Stimulated activated naive B cell treated with anti-CD40 and anti-IgM and Interleukin-4, amounts not matched to agents 10 μg/mL and 1 μg/mL and 100 μg/mL, for 72 hours (primary cell): ENCODE measurements around the gene COQ8B.

ENCODE experiments used
- ATAC-seq, 2 donors: fragments of 150-1000 bp; cut with Tn5 transposase; replicated peaks; 2 replicates each; pipeline ENCODE4 v1.10.0; 2021; ENCODE audit warnings: moderate library complexity in 1 of 2
- DNase-seq: peaks from one replicate; pipeline ENCODE4 v3.0.0; 2021
- H3K27ac Mint-ChIP-seq: one replicate; pipeline ENCODE4 v1.8.0; 2022; ENCODE audit warnings: mild to moderate bottlenecking, mixed read lengths
- H3K27me3 Mint-ChIP-seq, 2 donors: one replicate each; pipeline ENCODE4 v1.8.0; 2022; ENCODE audit warnings: mixed read lengths in 2 of 2
- H3K36me3 Mint-ChIP-seq, 2 donors: one replicate each; pipeline ENCODE4 v1.8.0; 2022; ENCODE audit warnings: mixed read lengths in 2 of 2, mild to moderate bottlenecking in 1 of 2
- H3K4me1 Mint-ChIP-seq, 2 donors: one replicate each; pipeline ENCODE4 v1.8.0; 2022; ENCODE audit warnings: mixed read lengths in 2 of 2, mild to moderate bottlenecking in 1 of 2
- H3K4me3 Mint-ChIP-seq, 2 donors: one replicate each; pipeline ENCODE4 v1.8.0; 2022; ENCODE audit warnings: mild to moderate bottlenecking in 2 of 2, mixed read lengths in 2 of 2, moderate library complexity in 1 of 2
- H3K9me3 Mint-ChIP-seq, 2 donors: one replicate each; pipeline ENCODE4 v1.8.0; 2022; ENCODE audit warnings: mixed read lengths in 2 of 2, mild to moderate bottlenecking in 1 of 2

COQ8B gene

DNA sequence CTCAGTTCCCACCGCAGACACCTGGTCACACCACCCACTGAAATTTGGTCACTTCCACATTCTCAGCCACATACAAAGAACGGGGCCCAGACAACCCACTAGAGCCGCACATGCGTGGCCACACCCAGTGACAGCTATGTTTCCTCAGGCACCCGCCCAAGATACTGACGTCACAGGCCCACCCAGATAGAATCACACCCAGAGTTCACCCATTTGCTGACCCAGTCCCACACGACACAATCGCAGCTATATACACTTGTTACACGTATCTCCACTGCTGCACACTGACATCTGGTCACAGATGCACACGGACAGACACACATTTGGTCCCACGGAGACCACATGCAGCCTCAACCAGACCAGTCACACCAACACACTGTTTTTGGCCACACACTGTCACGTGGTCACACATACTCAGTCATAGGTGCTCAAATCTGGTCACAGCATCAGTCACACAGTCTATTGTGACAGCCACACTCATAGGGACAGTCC is 29.1 kb downstream of the COQ8B start:
- no peaks in the 10 kb centered on the region for H3K9me3 Mint-ChIP-seq
- H3K4me3 Mint-ChIP-seq: no peak overlapping the region
- peak; percentile 25 to 45 for ATAC-seq

DNA sequence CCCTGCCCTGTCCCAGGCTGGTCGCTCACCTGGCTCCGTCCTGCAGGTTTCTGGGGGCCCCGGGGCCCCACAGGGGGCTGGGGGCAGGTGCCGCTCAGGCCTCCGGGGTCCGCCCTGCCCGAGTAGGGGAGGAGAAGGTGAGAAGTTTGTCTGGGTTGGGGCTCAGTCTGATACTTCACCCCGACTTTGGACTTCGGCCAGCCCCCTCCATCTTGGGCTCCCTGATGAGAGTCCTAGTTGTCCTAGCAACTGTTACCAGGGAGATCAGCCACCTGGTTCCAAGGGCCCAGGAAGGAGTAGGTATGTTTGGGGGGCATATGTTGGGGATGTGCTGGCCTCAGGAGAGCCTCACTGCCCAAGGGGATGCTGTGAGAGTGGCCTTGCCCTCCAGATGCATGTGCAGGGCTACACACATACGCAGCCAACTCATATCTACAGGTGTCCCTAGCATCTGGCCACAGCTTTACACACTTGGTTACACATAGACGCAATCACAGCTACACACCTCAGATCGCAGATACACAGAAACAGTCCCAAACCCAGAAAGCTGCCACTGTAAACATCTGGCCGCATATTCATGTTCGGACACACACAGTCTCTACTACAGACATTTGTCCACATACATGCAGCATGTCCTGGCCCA is 29.7 kb downstream of the COQ8B start:
- DNase-seq (no peak), ATAC-seq (peak; percentile 1 to 3)
- Mint-ChIP-seq H3K4me1 (peaks cover 10 to 11% of the 10 kb centered on the region in 2 donors), H3K9me3 (no peaks in the 10 kb centered on the region), H3K27ac (no peak overlapping the region), H3K27me3 (no peaks in the 10 kb centered on the region), H3K36me3 (peaks cover 21 to 30% of the 10 kb centered on the region in 2 donors), H3K4me3 (no peak overlapping the region)

More for the DNA sequence above, 29.1 kb downstream of the COQ8B start:
- Mint-ChIP-seq H3K4me1 (peaks cover 12 to 17% of the 10 kb centered on the region in 2 donors), H3K27ac (no peak overlapping the region), H3K36me3 (peaks cover 24 to 33% of the 10 kb centered on the region in 2 donors), H3K27me3 (no peaks in the 10 kb centered on the region)
- peak; percentile 35 for DNase-seq

DNA sequence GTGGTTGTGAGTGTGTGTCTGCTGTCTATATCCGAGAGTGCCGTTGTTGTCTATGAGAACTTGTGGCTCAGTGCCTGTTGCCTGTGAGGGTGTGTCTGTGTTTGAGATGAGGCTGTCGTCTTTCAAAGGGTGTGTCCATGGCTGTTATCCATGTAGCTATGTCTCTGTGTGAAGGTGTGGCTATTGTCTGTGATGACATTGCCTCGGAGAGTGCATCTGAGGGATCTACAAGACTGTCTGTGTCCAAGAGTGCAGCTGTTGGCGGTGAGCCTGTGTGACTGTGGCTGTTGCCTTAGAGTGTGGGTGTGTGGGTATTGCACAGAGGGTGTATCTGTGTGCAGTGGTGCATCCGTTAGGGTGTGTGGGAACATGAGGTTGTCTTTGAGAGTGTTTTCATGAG is 31.1 kb downstream of the COQ8B start:
- Mint-ChIP-seq H3K4me3 (no peak overlapping the region), H3K27me3 (no peaks in the 10 kb centered on the region), H3K36me3 (peaks cover 29 to 35% of the 10 kb centered on the region in 2 donors), H3K27ac (no peak overlapping the region), H3K9me3 (no peaks in the 10 kb centered on the region), H3K4me1 (peaks cover 0 to 5% of the 10 kb centered on the region in 2 donors)
- ATAC-seq (no peak), DNase-seq (no peak)

DNA sequence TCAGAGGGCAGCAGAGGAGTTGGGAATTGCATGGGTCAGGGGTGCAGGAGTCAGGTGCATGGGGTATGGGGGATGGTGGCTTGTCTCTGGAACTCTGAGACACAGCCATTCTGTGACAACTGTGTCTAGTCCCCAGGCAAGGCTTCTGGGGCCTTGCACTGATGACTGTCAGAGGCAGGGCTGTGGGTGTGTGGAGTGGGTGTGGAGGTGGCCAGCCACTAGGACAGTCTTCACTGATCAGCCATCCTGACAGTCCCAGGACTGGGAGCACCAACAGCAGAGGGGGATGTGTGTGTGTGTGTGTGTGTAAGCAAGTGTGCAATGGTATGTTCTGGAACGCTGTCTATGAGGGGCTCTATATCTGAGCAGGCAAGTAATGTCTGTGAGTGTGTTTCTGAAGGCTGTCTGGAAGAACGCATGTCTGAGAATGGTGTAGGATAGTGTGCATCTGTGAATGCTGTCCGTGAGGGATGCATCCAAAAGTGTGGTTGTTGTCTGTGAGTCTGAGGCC is 31.6 kb downstream of the COQ8B start:
- ATAC-seq (no peak), DNase-seq (no peak)
- no peak overlapping the region for H3K4me3 Mint-ChIP-seq
- H3K27ac Mint-ChIP-seq: no peak overlapping the region
- peaks cover 0 to 5% of the 10 kb centered on the region in 2 donors for H3K4me1 Mint-ChIP-seq
- no peaks in the 10 kb centered on the region for H3K27me3 Mint-ChIP-seq
- H3K9me3 Mint-ChIP-seq: no peaks in the 10 kb centered on the region
- peaks cover 34 to 40% of the 10 kb centered on the region in 2 donors for H3K36me3 Mint-ChIP-seq

DNA sequence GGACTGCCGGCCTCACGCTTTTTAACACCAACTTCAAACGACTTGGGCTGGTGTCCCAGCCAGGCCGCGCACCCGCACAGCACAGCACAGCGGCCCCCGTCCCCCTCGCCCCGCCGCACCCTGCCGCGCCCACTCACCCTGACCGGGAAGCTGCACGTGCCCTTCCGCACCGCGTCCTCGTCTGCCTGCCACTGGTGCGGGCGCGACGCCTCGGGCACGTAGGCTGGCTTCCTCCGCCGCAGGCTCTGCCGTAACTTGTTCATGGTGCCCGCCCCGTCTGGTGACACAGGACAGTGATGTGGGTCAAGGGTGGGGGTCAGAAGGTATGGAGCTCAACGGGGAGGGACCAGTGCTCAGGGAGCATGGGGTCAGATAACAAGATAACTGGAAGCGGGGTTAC is 32.4 kb downstream of the COQ8B start:
- Mint-ChIP-seq H3K4me1 (peaks cover 0 to 5% of the 10 kb centered on the region in 2 donors), H3K27ac (no peak overlapping the region), H3K9me3 (no peaks in the 10 kb centered on the region), H3K27me3 (no peaks in the 10 kb centered on the region), H3K4me3 (no peak overlapping the region), H3K36me3 (peaks cover 37 to 40% of the 10 kb centered on the region in 2 donors)
- DNase-seq (no peak), ATAC-seq (no peak)

DNA sequence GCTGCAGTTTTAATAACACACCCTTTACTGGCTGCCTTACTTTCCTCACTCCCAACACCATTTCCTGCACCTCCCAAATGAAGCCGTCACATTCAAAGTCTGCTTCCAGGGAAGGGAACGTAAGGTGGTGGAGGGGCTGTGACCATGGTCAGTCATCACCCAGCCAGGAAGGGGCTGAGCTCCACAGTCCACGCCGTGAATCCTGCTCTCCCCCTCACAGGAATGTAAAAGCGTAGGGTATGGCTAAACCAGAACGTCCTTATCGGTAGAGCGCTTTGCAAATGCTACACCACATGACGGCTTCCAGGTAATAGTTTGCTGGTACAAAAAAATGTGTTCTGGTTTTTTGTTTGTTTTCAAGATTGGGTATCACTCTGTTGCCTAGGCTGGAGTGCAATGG is 33.2 kb downstream of the COQ8B start:
- Mint-ChIP-seq H3K27ac (no peak overlapping the region), H3K4me1 (peaks cover 0 to 5% of the 10 kb centered on the region in 2 donors), H3K9me3 (no peaks in the 10 kb centered on the region), H3K36me3 (peaks cover 40 to 43% of the 10 kb centered on the region in 2 donors), H3K27me3 (no peaks in the 10 kb centered on the region), H3K4me3 (no peak overlapping the region)
- DNase-seq (no peak), ATAC-seq (no peak)

DNA sequence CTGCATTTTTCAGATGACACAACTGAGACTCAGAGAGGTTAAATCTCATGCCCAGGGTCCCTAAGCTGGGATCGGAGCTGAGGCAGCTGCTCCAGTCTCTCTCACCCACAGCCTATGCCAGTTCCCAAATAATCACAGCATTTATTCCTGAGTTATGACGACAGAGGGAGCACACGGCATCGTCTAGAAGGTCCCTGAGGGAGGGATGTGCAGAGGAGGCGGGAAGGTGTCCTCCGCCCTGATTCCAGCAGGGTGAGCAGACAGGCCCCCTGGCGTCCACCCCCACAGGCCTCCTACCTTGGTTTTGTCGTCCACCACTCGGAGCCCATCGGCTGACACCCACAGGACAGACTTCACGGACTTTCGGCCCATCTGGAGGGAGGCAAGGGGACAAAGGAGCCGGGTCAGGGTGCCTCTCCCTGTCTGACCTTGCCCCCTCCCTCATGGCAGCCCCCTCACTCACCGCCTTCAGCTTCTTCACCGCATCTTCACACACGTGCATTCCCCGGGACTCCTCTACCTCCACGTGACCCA is 34.2 kb downstream of the COQ8B start:
- Mint-ChIP-seq H3K4me1 (peaks cover 0 to 5% of the 10 kb centered on the region in 2 donors), H3K9me3 (no peaks in the 10 kb centered on the region), H3K4me3 (no peak overlapping the region), H3K36me3 (peaks cover 47 to 52% of the 10 kb centered on the region in 2 donors), H3K27ac (no peak overlapping the region), H3K27me3 (no peaks in the 10 kb centered on the region)
- DNase-seq (no peak), ATAC-seq (no peak)

DNA sequence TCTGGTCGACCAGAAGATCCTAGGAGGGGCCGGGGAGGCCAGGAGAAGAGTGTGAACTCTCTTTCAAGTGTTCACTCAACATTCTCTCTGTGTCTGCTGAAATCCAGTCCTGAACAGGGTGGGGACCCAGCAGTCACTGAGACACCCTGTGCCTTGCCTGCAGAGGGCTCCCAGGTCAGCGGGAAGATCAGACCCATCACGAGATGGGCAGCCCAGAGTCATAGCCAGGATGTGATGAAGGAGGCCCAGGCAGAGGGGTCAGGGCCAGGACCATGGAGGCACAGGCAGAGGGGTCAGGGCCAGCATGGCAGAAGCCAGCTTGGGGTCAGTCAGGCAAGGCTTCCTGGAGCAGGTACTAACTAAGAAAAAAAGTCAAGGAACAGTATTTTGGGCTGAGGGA is 35.6 kb downstream of the COQ8B start:
- peaks cover 50 to 57% of the 10 kb centered on the region in 2 donors for H3K36me3 Mint-ChIP-seq

DNA sequence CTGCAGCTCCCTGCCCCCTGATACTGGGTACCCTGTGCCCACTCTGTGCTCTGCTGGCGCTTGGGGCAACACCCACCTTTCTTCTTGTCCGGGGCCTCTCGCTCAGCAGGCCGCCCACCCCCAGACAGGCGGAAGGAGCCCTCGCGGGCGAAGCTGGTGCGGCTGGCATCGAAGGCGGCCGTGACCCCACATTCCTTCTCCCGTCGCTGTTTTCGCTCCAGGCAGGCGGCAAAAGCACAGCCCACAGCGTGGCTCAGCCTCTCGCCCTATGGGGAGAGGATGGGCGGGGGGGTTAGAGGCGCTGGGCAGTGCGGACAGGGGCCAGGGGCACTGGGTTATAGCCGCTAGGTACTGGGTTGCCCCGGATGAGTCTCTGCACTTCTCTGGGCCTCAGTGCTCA is 39.5 kb downstream of the COQ8B start:
- peaks cover 35 to 39% of the 10 kb centered on the region in 2 donors for H3K36me3 Mint-ChIP-seq

More for the DNA sequence above, 35.6 kb downstream of the COQ8B start:
- Mint-ChIP-seq H3K9me3 (no peaks in the 10 kb centered on the region), H3K4me1 (peaks cover 0 to 3% of the 10 kb centered on the region in 2 donors), H3K4me3 (no peak overlapping the region), H3K27me3 (no peaks in the 10 kb centered on the region), H3K27ac (no peak overlapping the region)
- ATAC-seq (no peak), DNase-seq (no peak)

DNA sequence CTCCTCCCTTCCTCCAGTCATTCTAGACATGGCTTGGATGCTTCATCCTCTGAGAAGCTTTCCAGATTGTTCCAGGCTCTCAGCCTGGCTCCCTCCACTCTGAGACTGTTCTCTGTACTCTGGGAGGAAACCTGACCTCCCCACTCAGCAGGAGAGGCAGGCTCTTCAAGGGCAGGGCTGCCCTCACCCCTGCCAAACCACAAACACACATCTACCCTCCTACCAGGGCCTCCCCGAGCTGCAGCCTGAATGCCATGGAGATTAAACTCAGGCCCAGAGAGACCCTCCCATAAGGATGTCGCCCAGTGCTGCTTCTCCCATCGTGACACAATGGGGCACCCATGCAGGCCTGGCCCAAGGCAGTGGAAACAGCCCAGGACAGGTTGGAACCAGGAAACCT is 42.4 kb downstream of the COQ8B start:
- H3K4me3 Mint-ChIP-seq: no peak overlapping the region
- H3K4me1 Mint-ChIP-seq: peaks cover 0 to 2% of the 10 kb centered on the region in 2 donors
- peaks cover 38 to 48% of the 10 kb centered on the region in 2 donors for H3K36me3 Mint-ChIP-seq
- no peak overlapping the region for H3K27ac Mint-ChIP-seq
- no peak for DNase-seq
- no peak for ATAC-seq
- H3K27me3 Mint-ChIP-seq: no peaks in the 10 kb centered on the region
- H3K9me3 Mint-ChIP-seq: no peaks in the 10 kb centered on the region

More for the DNA sequence above, 39.5 kb downstream of the COQ8B start:
- no peaks in the 10 kb centered on the region for H3K27me3 Mint-ChIP-seq
- no peak overlapping the region for H3K4me3 Mint-ChIP-seq
- no peak overlapping the region for H3K27ac Mint-ChIP-seq
- H3K4me1 Mint-ChIP-seq: no peaks in the 10 kb centered on the region
- ATAC-seq (no peak), DNase-seq (no peak)
- H3K9me3 Mint-ChIP-seq: no peaks in the 10 kb centered on the region

DNA sequence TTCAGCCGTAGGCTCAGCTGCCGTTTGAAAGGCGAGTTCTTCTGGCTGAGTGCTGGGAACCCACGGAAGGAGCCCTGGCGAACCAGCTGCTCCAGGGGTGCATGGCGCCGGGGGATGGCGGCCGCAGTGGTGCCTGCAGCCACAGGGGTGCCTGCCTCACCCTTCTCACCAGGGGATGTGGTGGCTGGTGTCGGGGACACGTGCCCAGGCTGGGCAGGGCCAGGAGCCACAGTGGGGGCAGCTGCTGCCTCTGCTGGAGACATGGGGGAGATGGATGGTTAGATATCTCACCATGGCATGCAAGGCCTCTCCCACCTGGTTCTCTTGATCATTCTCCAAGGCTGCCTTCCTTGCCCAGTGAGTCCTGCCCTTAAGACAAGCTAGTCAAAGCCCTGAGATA is 43.3 kb downstream of the COQ8B start:
- no peak overlapping the region for H3K27ac Mint-ChIP-seq
- no peaks in the 10 kb centered on the region for H3K9me3 Mint-ChIP-seq
- DNase-seq: no peak
- no peak for ATAC-seq
- H3K27me3 Mint-ChIP-seq: no peaks in the 10 kb centered on the region
- no peak overlapping the region for H3K4me3 Mint-ChIP-seq
- peaks cover 40 to 54% of the 10 kb centered on the region in 2 donors for H3K36me3 Mint-ChIP-seq
- peaks cover 0 to 2% of the 10 kb centered on the region in 2 donors for H3K4me1 Mint-ChIP-seq

DNA sequence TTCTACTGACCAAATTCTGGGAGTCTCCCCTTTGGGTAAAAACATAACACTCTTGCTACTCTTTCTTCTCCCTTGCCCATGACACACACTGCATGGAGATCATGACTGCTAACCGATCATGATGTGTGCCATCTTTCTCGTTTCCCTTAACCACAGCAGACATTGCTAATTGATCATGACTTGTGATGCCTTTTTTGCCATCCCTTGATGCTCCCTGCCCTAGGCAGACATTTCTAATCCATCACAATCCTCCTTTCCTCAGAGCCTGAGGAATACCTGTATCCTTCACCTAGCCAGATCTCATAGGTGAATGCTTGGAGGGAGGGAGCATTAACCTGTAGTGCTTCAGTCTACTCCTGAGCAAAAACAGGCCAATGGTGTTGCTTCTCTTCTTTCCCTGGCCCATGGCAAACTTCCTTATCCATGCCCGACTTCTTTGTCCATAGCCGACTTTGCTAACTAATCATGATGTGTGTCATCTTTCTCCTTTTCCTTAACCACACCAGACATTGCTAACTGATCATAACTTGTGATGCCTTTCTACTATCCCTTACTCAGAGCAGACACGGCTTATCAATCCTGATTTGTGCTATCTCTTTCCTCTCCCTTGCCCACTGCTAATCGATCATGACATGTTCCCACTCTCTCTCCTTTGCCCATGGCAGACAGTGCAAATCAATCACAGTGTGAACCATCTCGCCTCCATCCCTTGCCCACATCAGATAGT is 44.0 kb downstream of the COQ8B start:
- Mint-ChIP-seq H3K9me3 (no peaks in the 10 kb centered on the region), H3K4me3 (no peak overlapping the region), H3K27ac (no peak overlapping the region), H3K4me1 (peaks cover 0 to 2% of the 10 kb centered on the region in 2 donors), H3K36me3 (peaks cover 39 to 49% of the 10 kb centered on the region in 2 donors), H3K27me3 (no peaks in the 10 kb centered on the region)
- DNase-seq (no peak), ATAC-seq (no peak)

DNA sequence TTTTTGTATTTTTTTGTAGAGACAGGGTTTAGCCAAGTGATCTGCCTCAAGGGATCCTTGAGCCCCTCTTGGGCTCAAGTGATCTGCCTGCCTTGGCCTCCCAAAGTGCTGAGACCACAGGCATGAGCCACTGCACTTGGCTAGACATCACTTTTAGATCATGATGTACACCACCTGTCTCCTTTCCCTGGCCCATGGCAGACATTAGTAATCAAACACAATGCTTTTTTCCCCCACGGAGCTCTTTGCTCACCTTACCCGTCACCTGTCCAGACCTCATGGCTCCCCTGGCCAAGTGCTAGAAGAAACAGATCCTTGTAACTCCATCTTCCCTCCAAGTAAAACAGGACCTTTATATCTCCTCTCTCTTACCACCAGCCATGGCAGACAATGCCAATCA is 44.6 kb downstream of the COQ8B start:
- ATAC-seq: no peak
- H3K4me3 Mint-ChIP-seq: no peak overlapping the region

DNA sequence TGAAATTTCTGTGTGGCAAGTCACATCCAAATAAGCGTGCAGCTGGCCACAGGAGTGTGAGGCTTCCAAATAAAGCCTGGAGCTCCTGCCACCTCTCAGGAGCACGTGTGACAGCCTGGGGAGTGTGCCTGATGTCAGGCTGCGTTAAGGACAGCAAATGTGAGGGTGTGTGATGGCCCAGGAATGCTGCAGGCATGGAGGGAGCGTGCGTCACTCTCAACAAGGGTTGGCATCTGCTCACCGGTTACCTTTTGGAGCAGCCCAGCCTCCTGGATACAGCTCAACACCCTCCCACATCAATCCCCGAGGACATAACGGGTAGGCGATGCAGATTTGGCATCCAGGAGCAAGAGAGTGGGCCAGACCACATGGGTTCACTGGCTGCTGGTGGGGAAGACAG is 45.3 kb downstream of the COQ8B start:
- Mint-ChIP-seq H3K9me3 (no peaks in the 10 kb centered on the region), H3K27ac (peak overlapping the region; percentile 56), H3K36me3 (peaks cover 38 to 48% of the 10 kb centered on the region in 2 donors), H3K4me1 (peaks cover 2 to 6% of the 10 kb centered on the region in 2 donors), H3K4me3 (no peak overlapping the region), H3K27me3 (no peaks in the 10 kb centered on the region)
- ATAC-seq: no peak
- DNase-seq: no peak

More for the DNA sequence above, 44.6 kb downstream of the COQ8B start:
- H3K27me3 Mint-ChIP-seq: no peaks in the 10 kb centered on the region
- H3K9me3 Mint-ChIP-seq: no peaks in the 10 kb centered on the region
- peaks cover 36 to 47% of the 10 kb centered on the region in 2 donors for H3K36me3 Mint-ChIP-seq
- H3K27ac Mint-ChIP-seq: no peak overlapping the region
- H3K4me1 Mint-ChIP-seq: peaks cover under 1 to 2% of the 10 kb centered on the region in 2 donors
- DNase-seq: no peak
